Stimulated activated naive B cell treated with anti-CD40 and anti-IgM and Interleukin-4, amounts not matched to agents 10 μg/mL and 1 μg/mL and 100 μg/mL, for 72 hours (primary cell): Measurements from ENCODE around the gene OR5D16.
"Not testable (repeated sequence)": the region's sequence is repeated elsewhere in the genome, so short reads cannot be mapped to it uniquely, and the experiment has no call there.

Experiments used
- ATAC-seq, 2 donors: fragments of 150-1000 bp; cut with Tn5 transposase; replicated peaks; 2 replicates each; pipeline ENCODE4 v1.10.0; 2021; ENCODE audit warnings: moderate library complexity in 1 of 2
- DNase-seq: peaks from one replicate; pipeline ENCODE4 v3.0.0; 2021
- H3K27ac Mint-ChIP-seq: one replicate; pipeline ENCODE4 v1.8.0; 2022; ENCODE audit warnings: mild to moderate bottlenecking, mixed read lengths
- H3K27me3 Mint-ChIP-seq, 2 donors: one replicate each; pipeline ENCODE4 v1.8.0; 2022; ENCODE audit warnings: mixed read lengths in 2 of 2
- H3K36me3 Mint-ChIP-seq, 2 donors: one replicate each; pipeline ENCODE4 v1.8.0; 2022; ENCODE audit warnings: mixed read lengths in 2 of 2, mild to moderate bottlenecking in 1 of 2
- H3K4me1 Mint-ChIP-seq, 2 donors: one replicate each; pipeline ENCODE4 v1.8.0; 2022; ENCODE audit warnings: mixed read lengths in 2 of 2, mild to moderate bottlenecking in 1 of 2
- H3K4me3 Mint-ChIP-seq, 2 donors: one replicate each; pipeline ENCODE4 v1.8.0; 2022; ENCODE audit warnings: mild to moderate bottlenecking in 2 of 2, mixed read lengths in 2 of 2, moderate library complexity in 1 of 2
- H3K9me3 Mint-ChIP-seq, 2 donors: one replicate each; pipeline ENCODE4 v1.8.0; 2022; ENCODE audit warnings: mixed read lengths in 2 of 2, mild to moderate bottlenecking in 1 of 2

Gene OR5D16

GRCh38 chr11:55838452-55838851 lies at the start of gene OR5D16:
TSS of gene OR5D16 (plus strand) at chr11:55838752. CDS start at chr11:55838752, 0 bp downstream.
- Mint-ChIP-seq H3K27ac (no peak within 1 kb of the TSS), H3K9me3 (peaks cover 8 to 10% of the 10 kb centered on the region in 2 donors), H3K36me3 (no peaks in the 10 kb centered on the region), H3K4me3 (no peak within 1 kb of the TSS), H3K4me1 (no peaks in the 10 kb centered on the region), H3K27me3 (no peaks in the 10 kb centered on the region)
- ATAC-seq = no peak
- DNase-seq = no peak

- ATAC-seq (no peak), DNase-seq (no peak)
- H3K27me3 Mint-ChIP-seq = no peaks in the 10 kb centered on the region
- no peak overlapping the region for H3K27ac Mint-ChIP-seq
- peaks cover 5 to 8% of the 10 kb centered on the region in 2 donors for H3K9me3 Mint-ChIP-seq
- H3K36me3 Mint-ChIP-seq = no peaks in the 10 kb centered on the region
- no peak overlapping the region for H3K4me3 Mint-ChIP-seq
- no peaks in the 10 kb centered on the region for H3K4me1 Mint-ChIP-seq
Observed at GRCh38 chr11:55791606-55792005, 46.9 kb upstream of the OR5D16 start.

- H3K36me3 Mint-ChIP-seq = no peaks in the 10 kb centered on the region
- peaks cover 5 to 6% of the 10 kb centered on the region in 2 donors for H3K9me3 Mint-ChIP-seq
- ATAC-seq = no peak
- H3K4me3 Mint-ChIP-seq = no peak overlapping the region
- no peak overlapping the region for H3K27ac Mint-ChIP-seq
- DNase-seq = no peak
- no peaks in the 10 kb centered on the region for H3K27me3 Mint-ChIP-seq
- H3K4me1 Mint-ChIP-seq = no peaks in the 10 kb centered on the region
Observed at GRCh38 chr11:55793321-55793720, 45.2 kb upstream of the OR5D16 start.

GRCh38 chr11:55795256-55795655 lies 43.3 kb upstream of the OR5D16 start, which contains the start of gene OR5D14:
TSS of gene OR5D14 (plus strand) at chr11:55795556. CDS start at chr11:55795556, 0 bp downstream.
- Mint-ChIP-seq H3K4me1 (no peaks in the 10 kb centered on the region), H3K9me3 (peaks cover 10 to 12% of the 10 kb centered on the region in 2 donors), H3K27me3 (no peaks in the 10 kb centered on the region), H3K4me3 (no peak within 1 kb of the TSS), H3K36me3 (no peaks in the 10 kb centered on the region), H3K27ac (no peak within 1 kb of the TSS)
- DNase-seq (no peak), ATAC-seq (no peak)

- Mint-ChIP-seq H3K9me3 (peaks cover 18 to 22% of the 10 kb centered on the region in 2 donors), H3K27me3 (no peaks in the 10 kb centered on the region), H3K36me3 (no peaks in the 10 kb centered on the region), H3K4me3 (no peak overlapping the region), H3K4me1 (no peaks in the 10 kb centered on the region), H3K27ac (no peak overlapping the region)
- DNase-seq = no peak
- no peak for ATAC-seq
Observed at GRCh38 chr11:55806248-55806647, 32.3 kb upstream of the OR5D16 start.

- no peak within 1 kb of the TSS for H3K4me3 Mint-ChIP-seq
- no peak within 1 kb of the TSS for H3K27ac Mint-ChIP-seq
- ATAC-seq = no peak
- no peak for DNase-seq
- peaks cover 11 to 14% of the 10 kb centered on the region in 2 donors for H3K9me3 Mint-ChIP-seq
- H3K27me3 Mint-ChIP-seq = no peaks in the 10 kb centered on the region
- no peaks in the 10 kb centered on the region for H3K36me3 Mint-ChIP-seq
- H3K4me1 Mint-ChIP-seq = no peaks in the 10 kb centered on the region
Observed at GRCh38 chr11:55811067-55811466, 27.5 kb upstream of the OR5D16 start, which contains the start of gene OR5L1. TSS of gene OR5L1 (plus strand) at chr11:55811367. CDS start at chr11:55811467, 100 bp downstream.

GRCh38 chr11:55819330-55819729 lies 19.2 kb upstream of the OR5D16 start, which contains the start of gene OR5D18:
TSS of gene OR5D18 (plus strand) at chr11:55819630. CDS start at chr11:55819630, 0 bp downstream.
- Mint-ChIP-seq H3K36me3 (no peaks in the 10 kb centered on the region), H3K9me3 (peaks cover 8 to 11% of the 10 kb centered on the region in 2 donors), H3K27me3 (no peaks in the 10 kb centered on the region), H3K4me3 (no peak within 1 kb of the TSS), H3K4me1 (no peaks in the 10 kb centered on the region), H3K27ac (no peak within 1 kb of the TSS)
- DNase-seq (no peak), ATAC-seq (no peak)

- no peak within 1 kb of the TSS for H3K4me3 Mint-ChIP-seq
- H3K27ac Mint-ChIP-seq = no peak within 1 kb of the TSS
- H3K27me3 Mint-ChIP-seq = no peaks in the 10 kb centered on the region
- no peak for DNase-seq
- peaks cover 4 to 6% of the 10 kb centered on the region in 2 donors for H3K9me3 Mint-ChIP-seq
- ATAC-seq = no peak
- no peaks in the 10 kb centered on the region for H3K36me3 Mint-ChIP-seq
- no peaks in the 10 kb centered on the region for H3K4me1 Mint-ChIP-seq
Observed at GRCh38 chr11:55826919-55827318, 11.6 kb upstream of the OR5D16 start, which contains the start of gene OR5L2. TSS of gene OR5L2 (plus strand) at chr11:55827219. CDS start at chr11:55827219, 0 bp downstream.

GRCh38 chr11:55847453-55847852 lies 8.9 kb downstream of the OR5D16 start:
- DNase-seq = no peak
- no peaks in the 10 kb centered on the region for H3K27me3 Mint-ChIP-seq
- H3K4me1 Mint-ChIP-seq = no peaks in the 10 kb centered on the region
- H3K4me3 Mint-ChIP-seq = no peak overlapping the region
- peaks cover 0 to 3% of the 10 kb centered on the region in 2 donors for H3K9me3 Mint-ChIP-seq
- no peaks in the 10 kb centered on the region for H3K36me3 Mint-ChIP-seq
- ATAC-seq = no peak
- no peak overlapping the region for H3K27ac Mint-ChIP-seq

- Mint-ChIP-seq H3K36me3 (no peaks in the 10 kb centered on the region), H3K4me3 (no peak overlapping the region), H3K27me3 (no peaks in the 10 kb centered on the region), H3K9me3 (peaks cover 1 to 5% of the 10 kb centered on the region in 2 donors), H3K27ac (no peak overlapping the region), H3K4me1 (no peaks in the 10 kb centered on the region)
- no peak for DNase-seq
- ATAC-seq = no peak
Observed at GRCh38 chr11:55849037-55849436, 10.5 kb downstream of the OR5D16 start.

GRCh38 chr11:55852141-55852540 lies 13.6 kb downstream of the OR5D16 start:
- DNase-seq = no peak
- H3K4me1 Mint-ChIP-seq = no peaks in the 10 kb centered on the region
- no peak overlapping the region for H3K4me3 Mint-ChIP-seq
- peaks cover 4 to 9% of the 10 kb centered on the region in 2 donors for H3K9me3 Mint-ChIP-seq
- ATAC-seq = no peak
- no peak overlapping the region for H3K27ac Mint-ChIP-seq
- H3K27me3 Mint-ChIP-seq = no peaks in the 10 kb centered on the region
- no peaks in the 10 kb centered on the region for H3K36me3 Mint-ChIP-seq

GRCh38 chr11:55854704-55855103 lies 16.2 kb downstream of the OR5D16 start:
- no peak overlapping the region for H3K4me3 Mint-ChIP-seq
- H3K9me3 Mint-ChIP-seq = peaks cover 4 to 6% of the 10 kb centered on the region in 2 donors
- H3K4me1 Mint-ChIP-seq = no peaks in the 10 kb centered on the region
- H3K27ac Mint-ChIP-seq = no peak overlapping the region
- H3K36me3 Mint-ChIP-seq = no peaks in the 10 kb centered on the region
- DNase-seq (no peak), ATAC-seq (no peak)
- no peaks in the 10 kb centered on the region for H3K27me3 Mint-ChIP-seq

GRCh38 chr11:55867354-55867753 lies 28.8 kb downstream of the OR5D16 start:
- H3K27me3 Mint-ChIP-seq, H3K4me3 Mint-ChIP-seq, DNase-seq, H3K9me3 Mint-ChIP-seq, H3K27ac Mint-ChIP-seq, H3K36me3 Mint-ChIP-seq, H3K4me1 Mint-ChIP-seq, ATAC-seq: not testable (repeated sequence)

GRCh38 chr11:55872731-55873130 lies 34.2 kb downstream of the OR5D16 start:
- not testable (repeated sequence) for ATAC-seq, H3K27ac Mint-ChIP-seq, DNase-seq, H3K27me3 Mint-ChIP-seq, H3K36me3 Mint-ChIP-seq, H3K4me3 Mint-ChIP-seq, H3K9me3 Mint-ChIP-seq, H3K4me1 Mint-ChIP-seq

- not testable (repeated sequence) for H3K27me3 Mint-ChIP-seq, H3K4me3 Mint-ChIP-seq, ATAC-seq, H3K4me1 Mint-ChIP-seq, H3K27ac Mint-ChIP-seq, DNase-seq, H3K36me3 Mint-ChIP-seq
- H3K9me3 Mint-ChIP-seq = peaks cover 4 to 11% of the 10 kb centered on the region in 2 donors
Observed at GRCh38 chr11:55873146-55873545, 34.6 kb downstream of the OR5D16 start.
